ENCODE results near the gene MLIP.

Gene MLIP

GRCh38 chr6:54294965-54295532 lies 183.8 kb downstream of the MLIP start:
- Histone ChIP-seq H3K4me3 (ENCODE audit: low read length in 2 of 2) (no peak overlapping the region), H3K36me3 (ENCODE audit: control insufficient read depth in 2 of 2, insufficient read depth in 2 of 2, low read length in 2 of 2) (no peaks in the 10 kb centered on the region), H3K9ac (ENCODE audit: low read length in 2 of 2) (no peak overlapping the region)

GRCh38 chr6:54299542-54300269 lies 188.5 kb downstream of the MLIP start:
- Histone ChIP-seq H3K27me3 (ENCODE audit: control insufficient read depth in 1 of 2, insufficient read depth in 2 of 2, low read length in 2 of 2) (no peaks in the 10 kb centered on the region), H3K4me1 (ENCODE audit: control insufficient read depth, insufficient read depth, low read length) (no peaks in the 10 kb centered on the region), H3K9ac (ENCODE audit: low read length in 2 of 2) (no peak overlapping the region), H3K4me3 (ENCODE audit: low read length in 2 of 2) (no peak overlapping the region), H3K36me3 (ENCODE audit: control insufficient read depth in 2 of 2, insufficient read depth in 2 of 2, low read length in 2 of 2) (no peaks in the 10 kb centered on the region), H3K9me3 (ENCODE audit: control insufficient read depth in 2 of 2, low read length in 2 of 2) (no peaks in the 10 kb centered on the region), H3K27ac (ENCODE audit: low read length) (no peak overlapping the region)

More at GRCh38 chr6:54294965-54295532, 183.8 kb downstream of the MLIP start:
- Histone ChIP-seq H3K4me1 (ENCODE audit: control insufficient read depth, insufficient read depth, low read length) (no peaks in the 10 kb centered on the region), H3K27me3 (ENCODE audit: control insufficient read depth in 1 of 2, insufficient read depth in 2 of 2, low read length in 2 of 2) (no peaks in the 10 kb centered on the region), H3K9me3 (ENCODE audit: control insufficient read depth in 2 of 2, low read length in 2 of 2) (no peaks in the 10 kb centered on the region), H3K27ac (ENCODE audit: low read length) (no peak overlapping the region)

GRCh38 chr6:54301770-54302169 lies 190.5 kb downstream of the MLIP start:
- Histone ChIP-seq H3K27ac (ENCODE audit: low read length) (no peak overlapping the region), H3K9me3 (ENCODE audit: control insufficient read depth in 2 of 2, low read length in 2 of 2) (no peaks in the 10 kb centered on the region), H3K9ac (ENCODE audit: low read length in 2 of 2) (no peak overlapping the region), H3K4me1 (ENCODE audit: control insufficient read depth, insufficient read depth, low read length) (no peaks in the 10 kb centered on the region), H3K4me3 (ENCODE audit: low read length in 2 of 2) (no peak overlapping the region), H3K27me3 (ENCODE audit: control insufficient read depth in 1 of 2, insufficient read depth in 2 of 2, low read length in 2 of 2) (no peaks in the 10 kb centered on the region), H3K36me3 (ENCODE audit: control insufficient read depth in 2 of 2, insufficient read depth in 2 of 2, low read length in 2 of 2) (no peaks in the 10 kb centered on the region)

GRCh38 chr6:54307439-54307910 lies 196.2 kb downstream of the MLIP start:
- H3K4me3 ChIP-seq (ENCODE audit: low read length in 2 of 2), result no peak overlapping the region
- no peak overlapping the region for H3K9ac ChIP-seq (ENCODE audit: low read length in 2 of 2)
- H3K36me3 ChIP-seq (ENCODE audit: control insufficient read depth in 2 of 2, insufficient read depth in 2 of 2, low read length in 2 of 2), result no peaks in the 10 kb centered on the region

GRCh38 chr6:54308289-54308985 lies 197.2 kb downstream of the MLIP start, which contains the start of gene TINAG:
Gene TINAG, plus strand, starts transcription at chr6:54308441. Its CDS starts 110 bp downstream, at chr6:54308551.
- Histone ChIP-seq H3K9ac (ENCODE audit: low read length in 2 of 2) (no peak within 1 kb of the TSS), H3K36me3 (ENCODE audit: control insufficient read depth in 2 of 2, insufficient read depth in 2 of 2, low read length in 2 of 2) (no peaks in the 10 kb centered on the region), H3K4me3 (ENCODE audit: low read length in 2 of 2) (no peak within 1 kb of the TSS), H3K27ac (ENCODE audit: low read length) (no peak within 1 kb of the TSS), H3K27me3 (ENCODE audit: control insufficient read depth in 1 of 2, insufficient read depth in 2 of 2, low read length in 2 of 2) (no peaks in the 10 kb centered on the region), H3K4me1 (ENCODE audit: control insufficient read depth, insufficient read depth, low read length) (no peaks in the 10 kb centered on the region), H3K9me3 (ENCODE audit: control insufficient read depth in 2 of 2, low read length in 2 of 2) (no peaks in the 10 kb centered on the region)

More at GRCh38 chr6:54307439-54307910, 196.2 kb downstream of the MLIP start:
- H3K9me3 ChIP-seq (ENCODE audit: control insufficient read depth in 2 of 2, low read length in 2 of 2), result no peaks in the 10 kb centered on the region
- no peaks in the 10 kb centered on the region for H3K27me3 ChIP-seq (ENCODE audit: control insufficient read depth in 1 of 2, insufficient read depth in 2 of 2, low read length in 2 of 2)
- H3K4me1 ChIP-seq (ENCODE audit: control insufficient read depth, insufficient read depth, low read length), result no peaks in the 10 kb centered on the region
- no peak overlapping the region for H3K27ac ChIP-seq (ENCODE audit: low read length)

- Histone ChIP-seq H3K27me3 (ENCODE audit: control insufficient read depth in 1 of 2, insufficient read depth in 2 of 2, low read length in 2 of 2) (no peaks in the 10 kb centered on the region), H3K4me3 (ENCODE audit: low read length in 2 of 2) (no peak overlapping the region), H3K27ac (ENCODE audit: low read length) (no peak overlapping the region), H3K4me1 (ENCODE audit: control insufficient read depth, insufficient read depth, low read length) (no peaks in the 10 kb centered on the region), H3K36me3 (ENCODE audit: control insufficient read depth in 2 of 2, insufficient read depth in 2 of 2, low read length in 2 of 2) (no peaks in the 10 kb centered on the region), H3K9ac (ENCODE audit: low read length in 2 of 2) (no peak overlapping the region), H3K9me3 (ENCODE audit: control insufficient read depth in 2 of 2, low read length in 2 of 2) (no peaks in the 10 kb centered on the region)
Measured at GRCh38 chr6:54308986-54309315, 197.7 kb downstream of the MLIP start.

- Histone ChIP-seq H3K27ac (ENCODE audit: low read length) (no peak overlapping the region), H3K27me3 (ENCODE audit: control insufficient read depth in 1 of 2, insufficient read depth in 2 of 2, low read length in 2 of 2) (no peaks in the 10 kb centered on the region), H3K4me3 (ENCODE audit: low read length in 2 of 2) (no peak overlapping the region), H3K4me1 (ENCODE audit: control insufficient read depth, insufficient read depth, low read length) (no peaks in the 10 kb centered on the region), H3K36me3 (ENCODE audit: control insufficient read depth in 2 of 2, insufficient read depth in 2 of 2, low read length in 2 of 2) (no peaks in the 10 kb centered on the region), H3K9me3 (ENCODE audit: control insufficient read depth in 2 of 2, low read length in 2 of 2) (no peaks in the 10 kb centered on the region), H3K9ac (ENCODE audit: low read length in 2 of 2) (no peak overlapping the region)
Measured at GRCh38 chr6:54310377-54311152, 199.3 kb downstream of the MLIP start.

GRCh38 chr6:54315656-54316055 lies 204.4 kb downstream of the MLIP start:
- Histone ChIP-seq H3K9ac (ENCODE audit: low read length in 2 of 2) (no peak overlapping the region), H3K27me3 (ENCODE audit: control insufficient read depth in 1 of 2, insufficient read depth in 2 of 2, low read length in 2 of 2) (no peaks in the 10 kb centered on the region), H3K27ac (ENCODE audit: low read length) (no peak overlapping the region), H3K4me3 (ENCODE audit: low read length in 2 of 2) (no peak overlapping the region), H3K36me3 (ENCODE audit: control insufficient read depth in 2 of 2, insufficient read depth in 2 of 2, low read length in 2 of 2) (no peaks in the 10 kb centered on the region), H3K9me3 (ENCODE audit: control insufficient read depth in 2 of 2, low read length in 2 of 2) (no peaks in the 10 kb centered on the region), H3K4me1 (ENCODE audit: control insufficient read depth, insufficient read depth, low read length) (no peaks in the 10 kb centered on the region)

Measured in stomach smooth muscle (tissue), 2 donors.